ENCODE results near the gene CFAP299. TPM values are rescaled to one million over a fixed set of nuclear protein-coding genes. Genes with fewer than 3 reads are reported as not detected.

Gene CFAP299
- total RNA-seq, 1 experiment from 2014 or later = not detected

GRCh38 chr4:80710748-80711451, 375.4 kb downstream of the CFAP299 start:
- POLR2A ChIA-PET = no interaction called here
- RAD21 ChIA-PET (ENCODE audit: low non-redundant PET in 1 of 2, low total read pairs in 2 of 2, uncharacterized antibody in 2 of 2, unreplicated experiment in 2 of 2) = no interaction called here
- BruUV-seq (replicated peaks) = no TSS peak
- Histone ChIP-seq H2AFZ (ENCODE audit: low read depth, low read length, poor library complexity, severe bottlenecking) (no peak overlapping the region), H4K20me1 (ENCODE audit: insufficient read depth) (no peaks in the 10 kb centered on the region), H3K9ac (ENCODE audit: low read length) (no peak overlapping the region), H3K4me3 (replicated peaks in 1 of 2; ENCODE audit: low read depth in 1 of 2, low read length in 2 of 2) (no peak overlapping the region), H3K4me1 (ENCODE audit: control insufficient read depth in 1 of 2, insufficient read depth in 2 of 2, low read length in 2 of 2) (no peaks in the 10 kb centered on the region), H3K36me3 (ENCODE audit: control insufficient read depth in 1 of 2, insufficient read depth in 2 of 2, low read length in 2 of 2) (no peaks in the 10 kb centered on the region), H3K9me2 (ENCODE audit: insufficient read depth) (no peaks in the 10 kb centered on the region), H3K9me3 (ENCODE audit: control insufficient read depth in 1 of 2, insufficient read depth in 1 of 2, low read depth in 1 of 2, low read length in 2 of 2) (no peaks in the 10 kb centered on the region), H3K79me2 (ENCODE audit: insufficient read depth, low read length) (no peaks in the 10 kb centered on the region), H3K27me3 (ENCODE audit: insufficient read depth, low read length) (peaks cover 8% of the 10 kb centered on the region), H3K4me2 (ENCODE audit: low read length) (no peak overlapping the region), H3K27ac (ENCODE audit: low read depth, low read length) (no peak overlapping the region)
- CTCF ChIA-PET = interaction anchor here (0.7 kb wide), 1 partner anchor 186 kb away, joined by 3 read pairs; no protein-coding TSS in a partner anchor
- TF ChIP-seq MAX (IDR thresholded peaks at IDR 0.05) (no peak), JUND (IDR thresholded peaks at IDR 0.05) (no peak), RAD21 (IDR thresholded peaks at IDR 0.05; ENCODE audit: low read depth) (no peak)
- intact Hi-C loops (cut with micrococcal nuclease) = no loop called here
- no peak for DNase-seq (ENCODE audit: low read depth, low spot score)
- ATAC-seq = no peak

- DNase-seq (ENCODE audit: low read depth, low spot score) (no peak), ATAC-seq (no peak)
- intact Hi-C loops (cut with micrococcal nuclease) = no loop called here
- Histone ChIP-seq H3K9me3 (ENCODE audit: control insufficient read depth in 1 of 2, insufficient read depth in 1 of 2, low read depth in 1 of 2, low read length in 2 of 2) (no peaks in the 10 kb centered on the region), H2AFZ (ENCODE audit: low read depth, low read length, poor library complexity, severe bottlenecking) (no peak overlapping the region), H4K20me1 (ENCODE audit: insufficient read depth) (no peaks in the 10 kb centered on the region), H3K9me2 (ENCODE audit: insufficient read depth) (no peaks in the 10 kb centered on the region), H3K79me2 (ENCODE audit: insufficient read depth, low read length) (no peaks in the 10 kb centered on the region), H3K4me2 (ENCODE audit: low read length) (no peak overlapping the region), H3K4me3 (replicated peaks in 1 of 2; ENCODE audit: low read depth in 1 of 2, low read length in 2 of 2) (no peak overlapping the region), H3K9ac (ENCODE audit: low read length) (no peak overlapping the region), H3K36me3 (ENCODE audit: control insufficient read depth in 1 of 2, insufficient read depth in 2 of 2, low read length in 2 of 2) (no peaks in the 10 kb centered on the region), H3K27me3 (ENCODE audit: insufficient read depth, low read length) (peaks cover 8% of the 10 kb centered on the region), H3K4me1 (ENCODE audit: control insufficient read depth in 1 of 2, insufficient read depth in 2 of 2, low read length in 2 of 2) (no peaks in the 10 kb centered on the region), H3K27ac (ENCODE audit: low read depth, low read length) (no peak overlapping the region)
- RAD21 ChIA-PET (ENCODE audit: low non-redundant PET in 1 of 2, low total read pairs in 2 of 2, uncharacterized antibody in 2 of 2, unreplicated experiment in 2 of 2) = no interaction called here
- BruUV-seq (replicated peaks) = no TSS peak
- POLR2A ChIA-PET = no interaction called here
- CTCF ChIA-PET = no interaction called here
- TF ChIP-seq SRF (IDR thresholded peaks at IDR 0.05; ENCODE audit: low read depth) (no peak), EZH2 (IDR thresholded peaks at IDR 0.05) (no peak), RAD21 (IDR thresholded peaks at IDR 0.05; ENCODE audit: low read depth) (no peak), REST (IDR thresholded peaks at IDR 0.05; ENCODE audit: low read depth) (no peak), ZBTB33 (IDR thresholded peaks at IDR 0.05; ENCODE audit: extremely low read depth, insufficient replicate concordance, low read length) (no peak), CEBPB (IDR thresholded peaks at IDR 0.05; ENCODE audit: low read depth) (no peak), SP1 (IDR thresholded peaks at IDR 0.05; ENCODE audit: low read depth) (no peak), FOSL1 (IDR thresholded peaks at IDR 0.05; ENCODE audit: low read depth) (no peak), ZFX (IDR thresholded peaks at IDR 0.05) (no peak), POLR2A (IDR thresholded peaks at IDR 0.05; ENCODE audit: borderline replicate concordance, extremely low read depth, insufficient read depth, insufficient read length) (no peak), EGR1 (IDR thresholded peaks at IDR 0.05; ENCODE audit: low read depth) (no peak), ATF3 (IDR thresholded peaks at IDR 0.05) (no peak), ELF1 (IDR thresholded peaks at IDR 0.05; ENCODE audit: borderline replicate concordance, low read depth) (no peak), MAX (IDR thresholded peaks at IDR 0.05) (no peak), SIN3A (IDR thresholded peaks at IDR 0.05; ENCODE audit: low read depth) (no peak)
These were observed 376.4 kb downstream of the CFAP299 start for GRCh38 chr4:80711956-80712355.

Data from HCT116 (cell line).